B cell (primary cell): ENCODE data around the gene BBS1. TPM values are rescaled to one million over a fixed set of nuclear protein-coding genes. Genes with fewer than 3 reads are reported as not detected.

Source experiments
- ATAC-seq: fragments of 200-7000 bp; cut with Tn5 transposase; one replicate; pipeline ENCODE4 v1.10.0; 2021; ENCODE audit warnings: low read depth, mild to moderate bottlenecking, moderate number of reproducible peaks, moderate library complexity
- CTCF ChIA-PET: fragments of 350-600 bp; sonication (Branson Sonifier 250); formaldehyde crosslinking; loops from one replicate; lab custom pipeline; 2021; ENCODE audit warnings: antibody characterized with exemption, inconsistent platforms; lab: Charles Lee
- POLR2A ChIA-PET: fragments of 350-600 bp; sonication (Branson Sonifier 250); formaldehyde crosslinking; loops from one replicate; lab custom pipeline; 2021; ENCODE audit warnings: antibody characterized with exemption; lab: Charles Lee
- DNase-seq: peaks from one replicate; pipeline ENCODE4 v3.0.0; 2013
- H2AFZ ChIP-seq: 2 replicates; pipeline ENCODE4 v1.6.1; 2012; ENCODE audit warnings: mild to moderate bottlenecking, low read depth, low read length; ENCODE audit not compliant: insufficient read depth, poor library complexity, severe bottlenecking
- H3K27ac ChIP-seq, 2 donors: 1 replicate in 1 of 2; 2 replicates in 1 of 2; pipeline ENCODE4 v1.5.1; 2012 to 2013; ENCODE audit warnings: low read length in 2 of 2, mild to moderate bottlenecking in 2 of 2, moderate library complexity in 1 of 2
- H3K27me3 ChIP-seq, 4 experiments: fragments of 200-600 bp in 1 of 4; sonication (generic) in 1 of 4; replicated peaks in 1 of 4; 1 replicate in 2 of 4; 2 replicates in 2 of 4; pipeline versions ENCODE4 v1.6.1 to v1.7.0; 2013 to 2016; ENCODE audit warnings: low read length in 3 of 4, mild to moderate bottlenecking in 2 of 4, mixed read lengths in 1 of 4, moderate library complexity in 1 of 4; ENCODE audit not compliant: insufficient read depth in 4 of 4, control insufficient read depth in 3 of 4; ENCODE audit errors: control extremely low read depth in 1 of 4
- H3K36me3 ChIP-seq, 2 experiments: replicated peaks in 1 of 2; 1 replicate in 1 of 2; 2 replicates in 1 of 2; pipeline versions ENCODE4 v1.6.1 to v1.7.1; 2013; ENCODE audit warnings: low read length in 1 of 2; ENCODE audit not compliant: insufficient read depth in 2 of 2, control insufficient read depth in 1 of 2; ENCODE audit errors: control extremely low read depth in 1 of 2, extremely low read depth in 1 of 2
- H3K4me1 ChIP-seq, 2 donors: fragments of 200-600 bp in 1 of 2; sonication (generic) in 1 of 2; 1 replicate in 1 of 2; 2 replicates in 1 of 2; pipeline versions ENCODE4 v1.5.1 to v1.6.1; 2013 to 2017; ENCODE audit warnings: low read length in 2 of 2; ENCODE audit not compliant: control insufficient read depth in 2 of 2, insufficient read depth in 2 of 2
- H3K4me2 ChIP-seq: replicated peaks from 2 replicates; pipeline ENCODE3; 2012; ENCODE audit warnings: mild to moderate bottlenecking, low read depth, low read length; ENCODE audit not compliant: poor library complexity, severe bottlenecking
- H3K4me3 ChIP-seq, 5 experiments: fragments of 200-600 bp in 1 of 5; sonication (generic) in 1 of 5; 1 replicate in 3 of 5; 2 replicates in 2 of 5; pipeline versions ENCODE4 v1.5.1 to v1.7.0; 2011 to 2016; ENCODE audit warnings: low read length in 4 of 5, mild to moderate bottlenecking in 4 of 5, low read depth in 2 of 5, control low read depth in 1 of 5, moderate library complexity in 1 of 5; ENCODE audit not compliant: insufficient read depth in 1 of 5; ENCODE audit errors: control extremely low read depth in 1 of 5, extremely low read depth in 1 of 5
- H3K79me2 ChIP-seq: fragments of 200-600 bp; sonication (generic); one replicate; pipeline ENCODE4 v1.6.0; 2016; ENCODE audit warnings: low read length; ENCODE audit not compliant: control insufficient read depth, insufficient read depth
- H3K9ac ChIP-seq: fragments of 200-600 bp; sonication (generic); 2 replicates; pipeline ENCODE4 v1.6.1; 2017; ENCODE audit warnings: mild to moderate bottlenecking, low read length, moderate library complexity
- H3K9me3 ChIP-seq, 3 donors: one replicate each; pipeline versions ENCODE4 v1.6.1 to v1.7.1; 2013; ENCODE audit warnings: low read length in 2 of 3; ENCODE audit not compliant: control insufficient read depth in 2 of 3, insufficient read depth in 1 of 3; ENCODE audit errors: control extremely low read depth in 1 of 3
- H4K20me1 ChIP-seq: 2 replicates; pipeline ENCODE4 v1.6.0; 2012; ENCODE audit warnings: mild to moderate bottlenecking, low read length; ENCODE audit not compliant: insufficient read depth, control insufficient read depth, poor library complexity, severe bottlenecking
- H3K27ac Mint-ChIP-seq: one replicate; pipeline ENCODE4 v1.8.0; 2021; ENCODE audit warnings: mixed read lengths
- H3K27me3 Mint-ChIP-seq: one replicate; pipeline ENCODE4 v1.8.0; 2021; ENCODE audit warnings: mixed read lengths
- H3K4me1 Mint-ChIP-seq: one replicate; pipeline ENCODE4 v1.8.0; 2021; ENCODE audit warnings: mixed read lengths
- H3K4me3 Mint-ChIP-seq: one replicate; pipeline ENCODE4 v1.8.0; 2021; ENCODE audit warnings: mixed read lengths
- H3K9me3 Mint-ChIP-seq: one replicate; pipeline ENCODE4 v1.8.0; 2022; ENCODE audit warnings: mixed read lengths; ENCODE audit not compliant: insufficient read depth
- EZH2 ChIP-seq: IDR thresholded peaks from 2 replicates; pipeline ENCODE4 v1.6.1; 2012; ENCODE audit warnings: borderline replicate concordance, low read depth, mild to moderate bottlenecking, moderate library complexity, low read length; ENCODE audit not compliant: insufficient read depth, poor library complexity, severe bottlenecking
- WGBS: methylation state at CpG from one replicate; pipeline ENCODE4 v1.1.5; 2013; ENCODE audit warnings: missing lambda C conversion rate; ENCODE audit not compliant: insufficient coverage; 5-methylcytosine and 5-hydroxymethylcytosine counted together
- intact Hi-C: fragments of 100-400 bp; cut with micrococcal nuclease; formaldehyde crosslinking; loops from one replicate; pipeline ENCODE4 v1.10.0; 2022
- polyA plus RNA-seq: library from polyadenylated mRNA; depleted of rRNA; stranded (reverse); fragments of >200 nt; gene quantifications from 2 replicates; pipeline ENCODE4 v1.2.3, GENCODE V29; 2012
- total RNA-seq, 2 donors: library from RNA; stranded (reverse); fragments of 120-200 nt in 1 of 2; gene quantifications; 1 replicate in 1 of 2; 2 replicates in 1 of 2; pipeline versions ENCODE4 v1.2.3 to v1.2.4, GENCODE V29; 2013 to 2022
- TF ChIP-seq, protein P1 (sequence below): fragments of 200-600 bp; IDR thresholded peaks from one replicate; pipeline ENCODE4 v1.8.0; 2022; ENCODE audit warnings: antibody characterized with exemption, mild to moderate bottlenecking

BBS1 gene
- total and polyA plus RNA-seq, 2 donors (not counting 1 experiment from before 2014, with no cell fraction given), result 20.4 to 52.5 TPM

DNA sequence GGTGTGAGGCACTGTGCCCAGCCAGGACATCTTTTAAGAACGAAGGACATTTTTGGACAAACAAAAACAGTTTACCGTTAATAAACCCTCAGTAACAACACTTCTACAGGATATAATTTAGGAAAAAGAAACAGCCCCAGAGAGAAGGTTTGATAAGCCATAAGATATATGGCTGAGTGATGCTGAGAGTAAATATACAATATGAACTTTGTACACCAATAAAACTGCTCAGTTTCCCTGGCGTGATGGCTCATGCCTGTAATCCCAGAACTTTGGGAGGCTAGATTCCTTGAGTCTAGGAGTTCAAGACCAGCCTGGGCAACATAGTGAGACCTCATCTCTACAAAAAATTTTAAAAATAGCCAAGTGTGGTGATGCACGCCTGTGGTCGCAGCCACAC lies 11.9 kb upstream of the BBS1 start:
- DNase-seq (no peak), ATAC-seq (no peak)
- WGBS, result 100% methylated on average over 1 of the region's 5 CpGs
- H3K27ac Mint-ChIP-seq, result no peak overlapping the region
- H4K20me1 ChIP-seq, result no peaks in the 10 kb centered on the region
- no peaks in the 10 kb centered on the region for H3K9me3 Mint-ChIP-seq
- H3K27me3 Mint-ChIP-seq, result no peaks in the 10 kb centered on the region
- no peak overlapping the region for H2AFZ ChIP-seq
- no peak for TF ChIP-seq EZH2
- TF ChIP-seq, protein P1, sequence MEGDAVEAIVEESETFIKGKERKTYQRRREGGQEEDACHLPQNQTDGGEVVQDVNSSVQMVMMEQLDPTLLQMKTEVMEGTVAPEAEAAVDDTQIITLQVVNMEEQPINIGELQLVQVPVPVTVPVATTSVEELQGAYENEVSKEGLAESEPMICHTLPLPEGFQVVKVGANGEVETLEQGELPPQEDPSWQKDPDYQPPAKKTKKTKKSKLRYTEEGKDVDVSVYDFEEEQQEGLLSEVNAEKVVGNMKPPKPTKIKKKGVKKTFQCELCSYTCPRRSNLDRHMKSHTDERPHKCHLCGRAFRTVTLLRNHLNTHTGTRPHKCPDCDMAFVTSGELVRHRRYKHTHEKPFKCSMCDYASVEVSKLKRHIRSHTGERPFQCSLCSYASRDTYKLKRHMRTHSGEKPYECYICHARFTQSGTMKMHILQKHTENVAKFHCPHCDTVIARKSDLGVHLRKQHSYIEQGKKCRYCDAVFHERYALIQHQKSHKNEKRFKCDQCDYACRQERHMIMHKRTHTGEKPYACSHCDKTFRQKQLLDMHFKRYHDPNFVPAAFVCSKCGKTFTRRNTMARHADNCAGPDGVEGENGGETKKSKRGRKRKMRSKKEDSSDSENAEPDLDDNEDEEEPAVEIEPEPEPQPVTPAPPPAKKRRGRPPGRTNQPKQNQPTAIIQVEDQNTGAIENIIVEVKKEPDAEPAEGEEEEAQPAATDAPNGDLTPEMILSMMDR, result no peak
- no peaks in the 10 kb centered on the region for H3K9me3 ChIP-seq
- H3K4me1 ChIP-seq, result no peaks in the 10 kb centered on the region
- no peak overlapping the region for H3K4me3 Mint-ChIP-seq
- no peaks in the 10 kb centered on the region for H3K79me2 ChIP-seq
- H3K27me3 ChIP-seq, result no peaks in the 10 kb centered on the region
- no peak overlapping the region for H3K4me3 ChIP-seq
- H3K9ac ChIP-seq, result no peak overlapping the region
- H3K4me2 ChIP-seq, result no peak overlapping the region
- intact Hi-C loops, result no loop called here
- no peaks in the 10 kb centered on the region for H3K4me1 Mint-ChIP-seq
- H3K36me3 ChIP-seq, result peaks cover 1 to 29% of the 10 kb centered on the region in 2 experiments
- no peak overlapping the region for H3K27ac ChIP-seq
- ChIA-PET CTCF (no interaction called here), POLR2A (no interaction called here)

DNA sequence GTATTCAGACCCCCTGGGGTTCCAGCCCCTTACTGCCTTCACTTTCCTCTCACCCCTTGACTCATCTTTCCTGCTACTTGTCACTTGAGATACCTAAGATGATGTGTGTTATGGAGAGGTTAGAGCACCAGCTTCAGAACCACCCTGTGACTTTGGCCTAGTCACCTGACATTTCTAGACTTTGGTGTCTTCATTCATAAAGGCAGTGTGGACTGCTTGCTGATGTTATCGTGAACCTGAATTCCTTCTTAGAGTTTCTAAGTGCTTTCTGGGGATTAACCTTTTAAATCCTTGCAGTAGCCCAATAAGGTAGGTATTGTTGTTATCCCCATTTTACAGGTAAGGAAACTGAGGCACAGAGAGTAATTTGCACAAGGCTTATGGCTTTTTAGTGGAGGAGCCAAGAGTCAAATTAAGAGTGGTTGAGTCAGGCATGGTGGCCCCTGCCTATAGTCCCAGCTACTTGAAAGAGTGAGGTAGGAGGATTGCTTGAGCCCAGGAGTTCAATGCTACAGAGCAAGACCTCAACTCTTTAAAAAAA lies 5.1 kb upstream of the BBS1 start:
- Histone ChIP-seq H3K4me3 (no peak overlapping the region), H4K20me1 (no peaks in the 10 kb centered on the region), H3K4me2 (no peak overlapping the region), H3K9me3 (no peaks in the 10 kb centered on the region), H2AFZ (no peak overlapping the region), H3K4me1 (peaks cover 3 to 4% of the 10 kb centered on the region in 2 donors), H3K27ac (no peak overlapping the region), H3K27me3 (no peaks in the 10 kb centered on the region), H3K79me2 (no peaks in the 10 kb centered on the region), H3K36me3 (peaks cover 3 to 13% of the 10 kb centered on the region in 2 experiments), H3K9ac (no peak overlapping the region)
- Mint-ChIP-seq H3K4me1 (peaks cover 3% of the 10 kb centered on the region), H3K27me3 (no peaks in the 10 kb centered on the region), H3K4me3 (no peak overlapping the region), H3K27ac (no peak overlapping the region), H3K9me3 (no peaks in the 10 kb centered on the region)
- intact Hi-C loops, result no loop called here
- ChIA-PET POLR2A (interaction anchor here (0.5 kb wide), 1 partner anchor 949 kb away, joined by 3 read pairs; no protein-coding TSS in a partner anchor), CTCF (no interaction called here)
- DNase-seq (no peak), ATAC-seq (no peak)
- WGBS, result 100% methylated on average over 1 of the region's 1 CpG
- TF ChIP-seq, protein P1, result no peak
- no peak for TF ChIP-seq EZH2
